Measurements from ENCODE around the gene LRRC75B.

The LRRC75B gene

GRCh38 chr22:24555165-24556039 is 37.5 kb downstream of the LRRC75B start, which contains the start of gene SNRPD3 (continued):
- peak; percentile 99 for TF ChIP-seq ZNF324 (tag by site-specific recombination; IDR thresholded peaks at IDR 0.05)
- TF ChIP-seq ZNF341 (tag by site-specific recombination; IDR thresholded peaks at IDR 0.05; ENCODE audit: low read depth): peak; percentile 17; the same call in 1 of the 2 replicates
- TF ChIP-seq ZSCAN30 (tag by site-specific recombination; IDR thresholded peaks at IDR 0.05): peak; percentile 86
- no peak for TF ChIP-seq ZNF280C (tag by site-specific recombination; IDR thresholded peaks at IDR 0.05)
- TF ChIP-seq ZNF785 (tag by site-specific recombination; IDR thresholded peaks at IDR 0.05): no peak; the same call in 1 of the 2 replicates
- TF ChIP-seq ZNF501 (tag by site-specific recombination; IDR thresholded peaks at IDR 0.05): peak; percentile 99
- peak; percentile 93 for TF ChIP-seq ZNF645 (tag by site-specific recombination; IDR thresholded peaks at IDR 0.05)
- no peak for TF ChIP-seq ZNF211 (tag by site-specific recombination; IDR thresholded peaks at IDR 0.05; ENCODE audit: low read depth)
- no peak for TF ChIP-seq ZNF791 (tag by site-specific recombination; IDR thresholded peaks at IDR 0.05)
- no peak for TF ChIP-seq ZNF585B (tag by site-specific recombination; IDR thresholded peaks at IDR 0.05)
- no peak for TF ChIP-seq SETDB1 (IDR thresholded peaks at IDR 0.05; ENCODE audit: insufficient read length, low read length)
- no peak for TF ChIP-seq ZNF404 (tag by site-specific recombination; IDR thresholded peaks at IDR 0.05)
- TF ChIP-seq GFI1B (tag by site-specific recombination; IDR thresholded peaks at IDR 0.05): no peak
- no peak for TF ChIP-seq RBAK (tag by site-specific recombination; IDR thresholded peaks at IDR 0.05)
- peak; percentile 97; the same call in 1 of the 2 replicates for TF ChIP-seq ZEB2 (tag by site-specific recombination; IDR thresholded peaks at IDR 0.05)
- peak; percentile 85 for TF ChIP-seq SP2 (tag by site-specific recombination; IDR thresholded peaks at IDR 0.05)
- peak; percentile 63; the same call in 1 of the 2 replicates for TF ChIP-seq PRDM4 (tag by site-specific recombination; IDR thresholded peaks at IDR 0.05)
- peak; percentile 92; the same call in 1 of the 2 replicates for TF ChIP-seq PRDM2 (tag by site-specific recombination; IDR thresholded peaks at IDR 0.05; ENCODE audit: borderline replicate concordance)
- TF ChIP-seq ZNF223 (tag by site-specific recombination; IDR thresholded peaks at IDR 0.05): no peak; the same call in 1 of the 2 replicates
- 0 out of 2 replicates have a peak, but pooled peaks have one; percentile 27 for TF ChIP-seq ZNF169 (tag by site-specific recombination; IDR thresholded peaks at IDR 0.05)
- no peak for TF ChIP-seq ZNF350 (tag by site-specific recombination; IDR thresholded peaks at IDR 0.05)
- peak; percentile 94 for TF ChIP-seq GLI4 (tag by site-specific recombination; IDR thresholded peaks at IDR 0.05)
- TF ChIP-seq ZNF560 (tag by site-specific recombination; IDR thresholded peaks at IDR 0.05; ENCODE audit: borderline replicate concordance): no peak
- no peak for TF ChIP-seq ZNF433 (tag by site-specific recombination; IDR thresholded peaks at IDR 0.05; ENCODE audit: low read depth)
- peak; percentile 87 for TF ChIP-seq YY1 (tag by site-specific recombination; IDR thresholded peaks at IDR 0.05)
- peak; percentile 85; the same call in 1 of the 2 replicates for TF ChIP-seq ZNF610 (tag by site-specific recombination; IDR thresholded peaks at IDR 0.05; ENCODE audit: borderline replicate concordance)
- TF ChIP-seq PRDM1 (tag by site-specific recombination; IDR thresholded peaks at IDR 0.05): peak; percentile 87
- peak; percentile 95 for TF ChIP-seq ZBTB20 (tag by site-specific recombination; IDR thresholded peaks at IDR 0.05)
- TF ChIP-seq ZNF473 (tag by site-specific recombination; IDR thresholded peaks at IDR 0.05): no peak

All from HEK293 (cell line).